Measurements from ENCODE around the gene SEC24B. TPM values are rescaled to one million over a fixed set of nuclear protein-coding genes. Genes with fewer than 3 reads are reported as not detected.

The SEC24B gene
- total and polyA plus RNA-seq, 4 donors, result 12.2 to 38.2 (median 16.3) TPM

DNA sequence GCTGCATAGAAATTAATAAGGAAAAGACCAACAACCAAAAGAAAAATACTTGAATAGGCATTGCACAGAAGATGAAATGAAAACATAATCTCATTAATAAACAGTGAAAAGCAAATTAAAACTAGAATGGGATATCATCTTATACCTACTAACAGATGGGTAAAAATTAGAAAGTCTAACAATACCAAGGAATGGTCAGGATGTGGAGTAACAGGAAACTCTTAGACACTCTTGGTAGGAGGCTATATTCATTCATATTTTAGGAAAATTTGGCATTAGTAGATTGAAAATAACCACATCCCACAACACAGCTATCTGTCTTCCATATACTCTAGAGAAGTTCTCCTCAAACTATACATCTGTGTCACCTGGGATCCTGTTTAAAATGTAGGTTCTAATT, 36.3 kb downstream of the SEC24B start:
- no peak overlapping the region for H3K4me3 ChIP-seq (ENCODE audit: low read depth in 1 of 3, low read length in 3 of 3)
- TF ChIP-seq MAX (IDR thresholded peaks at IDR 0.05) (no peak), ATF3 (IDR thresholded peaks at IDR 0.05) (no peak), GABPA (IDR thresholded peaks at IDR 0.05 in 1 of 2, conservative IDR thresholded peaks at IDR 0.05 in 1 of 2) (no peak), SP1 (IDR thresholded peaks at IDR 0.05) (no peak), HNF4G (IDR thresholded peaks at IDR 0.05) (no peak), RXRA (IDR thresholded peaks at IDR 0.05) (no peak), YY1 (IDR thresholded peaks at IDR 0.05) (no peak), JUND (IDR thresholded peaks at IDR 0.05) (no peak), CTCF (IDR thresholded peaks at IDR 0.05; ENCODE audit: low read depth, low read length, missing input control) (no peak), ZBTB33 (IDR thresholded peaks at IDR 0.05) (no peak)
- TF ChIP-seq, protein P1, sequence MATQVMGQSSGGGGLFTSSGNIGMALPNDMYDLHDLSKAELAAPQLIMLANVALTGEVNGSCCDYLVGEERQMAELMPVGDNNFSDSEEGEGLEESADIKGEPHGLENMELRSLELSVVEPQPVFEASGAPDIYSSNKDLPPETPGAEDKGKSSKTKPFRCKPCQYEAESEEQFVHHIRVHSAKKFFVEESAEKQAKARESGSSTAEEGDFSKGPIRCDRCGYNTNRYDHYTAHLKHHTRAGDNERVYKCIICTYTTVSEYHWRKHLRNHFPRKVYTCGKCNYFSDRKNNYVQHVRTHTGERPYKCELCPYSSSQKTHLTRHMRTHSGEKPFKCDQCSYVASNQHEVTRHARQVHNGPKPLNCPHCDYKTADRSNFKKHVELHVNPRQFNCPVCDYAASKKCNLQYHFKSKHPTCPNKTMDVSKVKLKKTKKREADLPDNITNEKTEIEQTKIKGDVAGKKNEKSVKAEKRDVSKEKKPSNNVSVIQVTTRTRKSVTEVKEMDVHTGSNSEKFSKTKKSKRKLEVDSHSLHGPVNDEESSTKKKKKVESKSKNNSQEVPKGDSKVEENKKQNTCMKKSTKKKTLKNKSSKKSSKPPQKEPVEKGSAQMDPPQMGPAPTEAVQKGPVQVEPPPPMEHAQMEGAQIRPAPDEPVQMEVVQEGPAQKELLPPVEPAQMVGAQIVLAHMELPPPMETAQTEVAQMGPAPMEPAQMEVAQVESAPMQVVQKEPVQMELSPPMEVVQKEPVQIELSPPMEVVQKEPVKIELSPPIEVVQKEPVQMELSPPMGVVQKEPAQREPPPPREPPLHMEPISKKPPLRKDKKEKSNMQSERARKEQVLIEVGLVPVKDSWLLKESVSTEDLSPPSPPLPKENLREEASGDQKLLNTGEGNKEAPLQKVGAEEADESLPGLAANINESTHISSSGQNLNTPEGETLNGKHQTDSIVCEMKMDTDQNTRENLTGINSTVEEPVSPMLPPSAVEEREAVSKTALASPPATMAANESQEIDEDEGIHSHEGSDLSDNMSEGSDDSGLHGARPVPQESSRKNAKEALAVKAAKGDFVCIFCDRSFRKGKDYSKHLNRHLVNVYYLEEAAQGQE (IDR thresholded peaks at IDR 0.05), result no peak
- no peaks in the 10 kb centered on the region for H3K27me3 ChIP-seq (ENCODE audit: control insufficient read depth in 4 of 4, insufficient read depth in 4 of 4, low read length in 3 of 4)
- peaks cover 0 to 29% (median 13%) of the 10 kb centered on the region in 4 donors for H3K36me3 ChIP-seq (ENCODE audit: control insufficient read depth in 4 of 4, insufficient read depth in 3 of 4, low read depth in 1 of 4, low read length in 3 of 4)
- no peak overlapping the region for H3K27ac ChIP-seq (ENCODE audit: low read depth in 1 of 2, low read length in 2 of 2)
- no peak for DNase-seq (ENCODE audit: low spot score)
- H3K4me1 ChIP-seq (ENCODE audit: control insufficient read depth in 4 of 4, insufficient read depth in 4 of 4, low read length in 3 of 4), result peaks cover 0 to 6% (median 1%) of the 10 kb centered on the region in 4 donors
- no peak overlapping the region for H3K9ac ChIP-seq (ENCODE audit: low read depth in 1 of 2, low read length in 2 of 2)
- no peaks in the 10 kb centered on the region for H3K9me3 ChIP-seq (ENCODE audit: control insufficient read depth in 4 of 4, low read length in 3 of 4)

DNA sequence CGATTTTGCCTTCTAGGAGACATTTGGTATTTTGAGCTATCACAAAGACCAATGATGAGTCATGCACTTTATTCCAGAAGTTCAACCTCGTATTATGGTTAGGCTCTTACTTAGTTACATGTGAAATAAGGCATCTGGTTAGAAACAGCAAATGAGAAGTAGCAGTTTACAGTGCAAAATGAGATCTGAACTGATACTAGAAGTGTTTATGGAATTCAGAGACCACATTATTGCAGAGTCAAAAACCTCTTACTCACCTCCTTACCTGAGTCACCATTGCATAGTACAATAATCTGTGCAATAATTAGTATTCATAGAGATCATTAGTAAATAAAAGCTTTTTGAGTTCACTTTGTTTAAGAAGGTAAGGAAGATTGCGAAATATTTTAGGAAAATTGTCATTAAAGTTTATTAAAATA, 38.7 kb downstream of the SEC24B start:
- no peak overlapping the region for H3K4me3 ChIP-seq (ENCODE audit: low read depth in 1 of 3, low read length in 3 of 3)
- peaks cover 0 to 25% (median 12%) of the 10 kb centered on the region in 4 donors for H3K36me3 ChIP-seq (ENCODE audit: control insufficient read depth in 4 of 4, insufficient read depth in 3 of 4, low read depth in 1 of 4, low read length in 3 of 4)
- TF ChIP-seq HNF4A (conservative IDR thresholded peaks at IDR 0.05), result peak in 1 of 2 donors; percentile 15
- TF ChIP-seq JUND (IDR thresholded peaks at IDR 0.05), result peak in 1 of 2 donors; percentile 29
- TF ChIP-seq RAD21 (IDR thresholded peaks at IDR 0.05), result no peak
- no peak for TF ChIP-seq FOXA2 (IDR thresholded peaks at IDR 0.05)
- TF ChIP-seq GABPA (IDR thresholded peaks at IDR 0.05 in 1 of 2, conservative IDR thresholded peaks at IDR 0.05 in 1 of 2), result no peak
- no peak for TF ChIP-seq SP1 (IDR thresholded peaks at IDR 0.05)
- TF ChIP-seq HNF4G (IDR thresholded peaks at IDR 0.05), result no peak
- TF ChIP-seq ATF3 (IDR thresholded peaks at IDR 0.05), result peak; percentile 21
- H3K27ac ChIP-seq (ENCODE audit: low read depth in 1 of 2, low read length in 2 of 2), result no peak overlapping the region
- 68% methylated on average over 3 of the region's 3 CpGs for WGBS
- peaks cover 0 to 6% (median 2%) of the 10 kb centered on the region in 4 donors for H3K4me1 ChIP-seq (ENCODE audit: control insufficient read depth in 4 of 4, insufficient read depth in 4 of 4, low read length in 3 of 4)
- no peaks in the 10 kb centered on the region for H3K9me3 ChIP-seq (ENCODE audit: control insufficient read depth in 4 of 4, low read length in 3 of 4)
- DNase-seq (ENCODE audit: low spot score), result no peak
- no peaks in the 10 kb centered on the region for H3K27me3 ChIP-seq (ENCODE audit: control insufficient read depth in 4 of 4, insufficient read depth in 4 of 4, low read length in 3 of 4)
- no peak overlapping the region for H3K9ac ChIP-seq (ENCODE audit: low read depth in 1 of 2, low read length in 2 of 2)

Data from liver (tissue), 9 donors.